ENCODE results near the gene SDHA. TPM values are rescaled to one million over a fixed set of nuclear protein-coding genes. Genes with fewer than 3 reads are reported as not detected.

The SDHA gene
- total RNA-seq, 3 donors from 2014 or later, result 71.1 to 80.6 (median 79.5) TPM

- TF ChIP-seq POLR2A (IDR thresholded peaks at IDR 0.05), result no peak
- TF ChIP-seq POLR2AphosphoS5 (IDR thresholded peaks at IDR 0.05), result no peak
- no peak for TF ChIP-seq CTCF (IDR thresholded peaks at IDR 0.05)
- no peaks in the 10 kb centered on the region for H3K4me1 ChIP-seq
- H3K9me3 ChIP-seq, result no peaks in the 10 kb centered on the region
- H3K27me3 ChIP-seq, result no peaks in the 10 kb centered on the region
- no peaks in the 10 kb centered on the region for H3K36me3 ChIP-seq
- no peak overlapping the region for H3K27ac ChIP-seq
- intact Hi-C loops (cut with DNase I; ENCODE audit: low total_unique reads), result no loop called here
- DNase-seq (ENCODE audit: low spot score in 2 of 2), result no peak
- no peak overlapping the region for H3K4me3 ChIP-seq
These were observed 87.3 kb downstream of the SDHA start for GRCh38 chr5:305459-305858.

DNA sequence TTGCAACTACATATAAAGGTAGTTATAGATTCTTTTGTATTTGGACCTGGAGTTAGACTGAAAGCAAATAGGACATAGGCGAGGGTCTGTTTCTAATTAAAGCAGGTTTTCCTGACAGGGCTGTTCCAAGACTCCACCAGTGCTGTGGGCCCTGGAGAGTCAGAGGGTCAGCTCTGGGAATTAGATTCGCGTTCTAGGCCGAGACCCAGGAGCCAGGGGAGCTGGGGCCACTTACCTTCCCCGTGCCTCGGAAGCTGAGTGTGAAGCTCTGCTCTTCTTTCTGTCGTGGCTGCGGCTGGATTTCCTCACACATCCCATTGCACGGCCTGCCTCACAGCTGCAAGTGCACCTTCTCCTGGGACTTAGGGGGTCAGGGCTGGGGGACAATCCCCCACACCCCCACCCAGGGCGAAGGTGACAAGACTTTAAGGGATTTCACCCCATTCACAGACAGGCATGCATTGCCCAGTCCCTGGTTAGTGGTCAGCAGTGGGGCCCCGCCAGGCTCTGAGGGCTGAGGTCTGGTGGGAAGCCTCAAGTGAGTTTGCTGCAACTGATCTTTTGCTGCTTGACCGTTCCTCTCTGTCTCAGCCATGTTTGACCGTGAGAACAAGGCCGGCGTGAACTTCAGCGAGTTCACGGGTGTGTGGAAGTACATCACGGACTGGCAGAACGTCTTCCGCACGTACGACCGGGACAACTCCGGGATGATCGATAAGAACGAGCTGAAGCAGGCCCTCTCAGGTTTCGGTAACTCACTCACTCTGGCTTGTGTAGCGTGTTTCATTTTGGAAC lies 88.1 kb downstream of the SDHA start:
- H3K27ac ChIP-seq, result no peak overlapping the region
- no peak overlapping the region for H3K4me3 ChIP-seq
- no peaks in the 10 kb centered on the region for H3K36me3 ChIP-seq
- no peak for DNase-seq (ENCODE audit: low spot score in 2 of 2)
- H3K9me3 ChIP-seq, result no peaks in the 10 kb centered on the region
- TF ChIP-seq POLR2A (IDR thresholded peaks at IDR 0.05), result no peak
- no peak for TF ChIP-seq CTCF (IDR thresholded peaks at IDR 0.05)
- TF ChIP-seq POLR2AphosphoS5 (IDR thresholded peaks at IDR 0.05), result no peak
- intact Hi-C loops (cut with DNase I; ENCODE audit: low total_unique reads), result no loop called here
- no peaks in the 10 kb centered on the region for H3K4me1 ChIP-seq
- H3K27me3 ChIP-seq, result no peaks in the 10 kb centered on the region

Other genes with a start within 250 kb of the SDHA start
- gene PLEKHG4B, start 126.2 kb upstream of the SDHA start, total RNA-seq, result 1 to 10 TPM in 2 of 3 donors, not detected in 1; 4.3 to 5.4 TPM
- under 1 TPM in 2 of 3 donors, not detected in 1; 0.33 to 0.44 TPM for gene LRRC14B, start 26.8 kb upstream of the SDHA start, total RNA-seq
- 1 to 10 TPM; 5.0 to 5.6 (median 5.3) TPM for gene CCDC127, start 167 bp upstream of the SDHA start, total RNA-seq
- gene PDCD6, start 53.3 kb downstream of the SDHA start, total RNA-seq, result 100 to 1,000 TPM in 1 of 3 donors, 10 to 100 TPM in 2; 77.0 to 102 (median 80.3) TPM
- gene AHRR, start 103.4 kb downstream of the SDHA start, total RNA-seq, result under 1 TPM in 2 of 3 donors, not detected in 1; 0.88 to 0.98 TPM
- gene EXOC3, start 224.9 kb downstream of the SDHA start, total RNA-seq, result 10 to 100 TPM; 49.8 to 63.7 (median 53.3) TPM